HG02759 (cell line): ENCODE data around the gene PRR19.
A peak's percentile ranks its signal among the peaks of the same experiment; 100 is the strongest.

Source experiments
- ATAC-seq: cut with Tn5 transposase; IDR thresholded peaks from one replicate; pipeline ENCODE4 v1.9.1; 2021; ENCODE audit warnings: mild to moderate bottlenecking, moderate library complexity; ENCODE audit not compliant: unreplicated experiment

PRR19 gene

DNA sequence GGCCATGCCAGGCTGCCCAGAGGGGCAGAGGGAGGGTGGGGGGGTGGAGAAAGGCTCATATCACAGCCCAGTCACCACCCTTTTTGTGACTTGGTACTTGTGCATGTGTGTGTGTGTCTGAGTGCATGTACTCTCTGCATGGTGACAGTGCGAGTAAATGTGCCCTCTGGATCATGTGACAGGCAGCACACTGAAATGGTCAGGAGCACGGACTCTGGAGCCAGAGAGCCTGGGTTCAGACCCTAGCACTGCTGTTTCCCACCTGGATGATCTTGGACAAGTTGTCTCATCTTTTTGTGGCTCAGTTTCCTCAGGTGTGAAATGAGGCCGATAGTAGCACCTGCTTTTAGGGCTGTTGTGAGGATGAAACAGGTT lies 30.9 kb upstream of the PRR19 start:
- ATAC-seq: no peak

DNA sequence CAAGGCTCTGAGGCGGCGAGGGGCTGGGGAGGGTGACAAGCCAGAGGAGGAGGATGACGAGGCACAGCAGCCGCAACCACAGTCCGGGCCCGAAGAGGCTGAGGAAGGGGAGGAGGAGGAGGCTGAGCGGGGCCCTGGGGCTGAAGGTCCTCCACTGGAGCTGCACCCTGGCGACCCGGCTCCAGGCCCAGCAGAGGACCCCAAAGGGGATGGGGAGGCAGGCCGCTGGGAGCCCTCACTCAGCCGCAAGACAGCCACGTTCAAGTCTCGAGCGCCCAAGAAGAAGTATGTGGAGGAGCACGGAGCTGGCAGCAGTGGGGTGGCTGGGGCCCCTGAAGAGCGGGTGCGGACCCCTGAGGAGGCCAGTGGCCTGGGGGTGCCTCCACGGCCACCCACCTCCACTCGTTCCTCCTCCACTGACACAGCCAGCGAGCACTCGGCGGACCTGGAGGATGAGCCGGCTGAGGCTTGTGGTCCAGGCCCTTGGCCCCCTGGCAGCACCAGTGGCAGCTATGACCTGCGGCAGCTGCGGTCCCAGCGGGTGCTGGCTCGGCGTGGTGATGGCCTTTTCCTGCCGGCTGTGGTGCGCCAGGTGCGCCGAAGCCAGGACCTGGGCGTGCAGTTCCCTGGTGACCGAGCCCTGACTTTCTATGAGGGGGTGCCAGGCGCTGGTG lies 29.9 kb upstream of the PRR19 start:
- no peak for ATAC-seq

GRCh38 chr19:42272535-42272897 lies 29.4 kb upstream of the PRR19 start:
- no peak for ATAC-seq

DNA sequence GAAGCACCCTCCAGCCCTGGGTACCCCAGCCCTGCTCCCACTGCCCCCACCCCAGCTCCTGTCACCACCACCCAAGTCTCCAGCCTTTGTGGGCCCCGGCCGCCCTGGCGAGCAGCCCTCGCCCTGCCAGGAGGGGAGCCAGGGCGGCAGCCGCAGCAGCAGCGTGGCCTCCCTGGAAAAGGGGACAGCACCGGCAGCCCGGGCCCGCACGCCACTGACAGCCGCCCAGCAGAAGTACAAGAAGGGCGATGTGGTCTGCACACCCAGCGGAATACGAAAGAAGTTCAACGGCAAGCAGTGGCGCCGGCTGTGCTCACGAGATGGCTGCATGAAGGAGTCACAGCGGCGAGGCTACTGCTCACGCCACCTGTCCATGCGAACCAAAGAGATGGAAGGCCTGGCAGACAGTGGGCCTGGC lies 28.9 kb upstream of the PRR19 start:
- no peak for ATAC-seq

DNA sequence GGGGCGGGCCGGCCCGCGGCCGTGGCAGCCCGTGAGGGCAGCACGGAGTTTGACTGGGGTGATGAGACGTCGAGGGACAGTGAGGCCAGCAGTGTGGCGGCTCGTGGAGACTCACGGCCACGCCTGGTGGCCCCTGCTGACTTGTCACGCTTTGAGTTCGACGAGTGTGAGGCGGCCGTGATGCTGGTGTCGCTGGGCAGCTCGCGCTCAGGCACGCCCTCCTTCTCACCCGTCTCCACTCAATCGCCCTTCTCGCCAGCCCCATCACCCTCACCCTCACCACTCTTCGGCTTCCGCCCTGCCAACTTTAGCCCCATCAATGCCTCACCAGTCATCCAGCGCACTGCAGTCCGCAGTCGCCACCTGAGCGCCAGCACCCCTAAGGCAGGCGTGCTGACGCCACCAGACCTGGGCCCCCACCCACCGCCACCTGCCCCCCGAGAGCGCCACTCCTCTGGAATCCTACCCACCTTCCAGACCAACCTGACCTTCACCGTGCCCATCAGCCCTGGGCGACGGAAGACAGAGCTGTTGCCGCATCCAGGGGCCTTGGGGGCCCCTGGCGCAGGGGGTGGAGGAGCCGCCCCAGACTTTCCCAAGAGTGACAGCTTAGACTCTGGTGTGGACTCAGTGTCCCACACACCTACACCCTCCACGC lies 28.4 kb upstream of the PRR19 start:
- ATAC-seq: no peak

GRCh38 chr19:42274065-42274682 lies 27.8 kb upstream of the PRR19 start:
- no peak for ATAC-seq

DNA sequence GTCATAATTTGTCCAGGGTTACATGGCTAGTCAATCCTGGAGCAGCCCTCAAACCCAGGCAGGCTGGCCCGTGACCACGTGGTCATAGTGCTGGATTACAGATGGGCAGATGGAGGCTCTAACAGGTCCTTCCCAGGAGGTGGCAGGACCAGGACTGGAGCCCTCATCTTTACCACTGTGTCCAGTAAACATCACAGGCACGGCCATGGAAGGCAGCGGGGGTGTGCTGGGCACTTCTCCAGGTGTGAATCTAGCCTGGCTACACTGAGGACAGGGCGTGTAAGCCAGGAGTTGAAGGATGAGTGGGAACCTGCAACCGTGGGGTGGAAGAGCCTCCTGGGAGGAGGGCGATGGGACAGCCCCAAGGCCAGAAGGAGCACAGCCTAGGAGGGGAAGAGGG lies 26.8 kb upstream of the PRR19 start:
- no peak for ATAC-seq

DNA sequence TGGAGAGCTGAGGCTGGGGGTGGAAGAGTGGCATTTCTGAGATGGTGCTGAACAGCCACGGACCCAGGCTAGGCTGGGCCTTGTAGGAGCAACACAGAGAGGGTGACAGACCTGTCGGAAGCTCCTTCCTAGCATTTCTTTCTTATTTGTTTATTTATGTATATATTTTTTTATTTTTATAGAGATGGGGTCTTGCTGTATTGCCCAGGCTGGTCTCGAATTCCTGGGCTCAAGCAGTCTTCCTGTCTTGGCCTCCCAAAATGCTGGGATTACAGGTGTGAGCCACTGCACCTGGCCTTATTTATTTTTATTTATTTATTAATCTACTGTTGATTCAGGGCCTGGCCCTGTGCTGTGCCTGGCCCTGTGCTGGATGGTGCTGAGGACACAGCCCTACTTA lies 26.4 kb upstream of the PRR19 start:
- ATAC-seq: no peak

DNA sequence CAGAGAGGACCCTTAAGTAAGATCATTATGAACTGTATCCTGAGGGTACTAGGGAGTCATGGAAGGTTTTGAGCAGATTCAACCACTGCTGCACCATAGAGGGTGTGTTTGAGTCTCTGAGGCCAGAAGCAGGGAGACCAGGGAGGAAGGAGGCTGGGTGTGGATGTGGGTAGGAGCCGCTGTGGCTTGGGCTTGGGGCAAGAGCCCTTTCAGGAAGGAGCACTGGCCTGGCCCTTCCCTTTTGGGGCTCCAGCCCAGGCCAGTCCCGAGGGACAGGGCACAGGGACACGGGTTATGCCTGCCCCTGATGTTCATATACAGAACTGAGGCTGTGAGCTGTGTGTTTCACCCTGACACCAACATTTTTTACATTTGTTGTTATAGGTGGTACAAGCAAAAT lies 25.6 kb upstream of the PRR19 start:
- ATAC-seq: no peak

DNA sequence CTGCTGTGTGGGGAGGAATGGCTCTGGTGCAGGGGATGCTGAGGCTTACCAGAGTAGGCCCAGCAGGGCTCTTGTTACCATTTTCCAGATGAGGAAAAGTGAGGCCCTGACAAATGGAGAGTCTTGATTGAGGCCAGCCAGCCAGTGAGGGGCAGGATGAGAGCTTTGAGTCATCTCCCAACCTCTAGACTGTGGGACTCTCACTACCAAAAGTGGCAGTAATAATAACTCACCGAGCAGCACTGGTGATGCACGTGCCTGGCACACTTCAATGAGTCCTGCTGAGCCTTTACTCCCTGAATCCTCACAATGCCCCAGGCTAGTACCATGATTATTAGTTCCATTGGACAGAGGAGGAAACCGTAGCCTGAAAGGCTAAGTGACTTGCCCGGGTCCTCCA lies 25.1 kb upstream of the PRR19 start:
- ATAC-seq: no peak

GRCh38 chr19:42277821-42278451 lies 24.0 kb upstream of the PRR19 start:
- no peak for ATAC-seq

GRCh38 chr19:42278452-42279154 lies 23.3 kb upstream of the PRR19 start:
- no peak for ATAC-seq

DNA sequence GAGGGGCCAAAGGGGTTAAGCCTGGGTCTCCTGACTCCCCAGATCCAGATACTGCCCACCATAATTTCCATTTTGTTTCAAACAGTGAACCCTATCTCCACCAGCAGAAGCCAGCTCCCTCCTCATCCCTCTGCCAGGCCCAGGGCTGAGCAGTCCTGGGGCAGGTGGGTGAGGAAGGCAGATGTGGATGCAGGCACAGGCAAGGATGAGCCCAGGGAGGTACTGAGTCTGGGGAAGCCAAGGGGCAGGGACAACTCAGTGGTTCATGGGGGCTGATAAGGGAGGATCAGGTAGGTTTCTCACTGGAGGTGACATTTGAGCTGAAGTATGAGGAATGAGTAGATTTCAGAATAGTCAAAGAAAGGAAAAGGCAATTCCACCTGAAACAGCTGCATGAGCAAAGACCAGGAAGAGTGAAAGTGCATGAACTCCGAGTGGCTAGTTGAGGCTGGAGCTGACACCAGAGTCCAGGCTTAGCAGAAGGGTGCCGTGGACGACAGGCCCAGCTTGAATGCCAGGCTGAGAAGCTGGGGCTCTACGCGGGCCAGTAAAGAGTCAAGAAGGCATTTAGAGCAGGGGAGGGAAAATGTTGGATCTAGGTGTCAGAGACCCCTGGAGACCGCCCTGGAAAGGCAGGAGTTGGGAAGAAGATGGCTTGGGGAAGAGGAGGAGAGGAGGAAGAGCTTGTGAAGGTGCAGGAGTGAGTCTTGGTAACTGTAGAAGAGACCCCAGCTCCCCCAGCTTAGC lies 22.6 kb upstream of the PRR19 start:
- ATAC-seq: no peak

DNA sequence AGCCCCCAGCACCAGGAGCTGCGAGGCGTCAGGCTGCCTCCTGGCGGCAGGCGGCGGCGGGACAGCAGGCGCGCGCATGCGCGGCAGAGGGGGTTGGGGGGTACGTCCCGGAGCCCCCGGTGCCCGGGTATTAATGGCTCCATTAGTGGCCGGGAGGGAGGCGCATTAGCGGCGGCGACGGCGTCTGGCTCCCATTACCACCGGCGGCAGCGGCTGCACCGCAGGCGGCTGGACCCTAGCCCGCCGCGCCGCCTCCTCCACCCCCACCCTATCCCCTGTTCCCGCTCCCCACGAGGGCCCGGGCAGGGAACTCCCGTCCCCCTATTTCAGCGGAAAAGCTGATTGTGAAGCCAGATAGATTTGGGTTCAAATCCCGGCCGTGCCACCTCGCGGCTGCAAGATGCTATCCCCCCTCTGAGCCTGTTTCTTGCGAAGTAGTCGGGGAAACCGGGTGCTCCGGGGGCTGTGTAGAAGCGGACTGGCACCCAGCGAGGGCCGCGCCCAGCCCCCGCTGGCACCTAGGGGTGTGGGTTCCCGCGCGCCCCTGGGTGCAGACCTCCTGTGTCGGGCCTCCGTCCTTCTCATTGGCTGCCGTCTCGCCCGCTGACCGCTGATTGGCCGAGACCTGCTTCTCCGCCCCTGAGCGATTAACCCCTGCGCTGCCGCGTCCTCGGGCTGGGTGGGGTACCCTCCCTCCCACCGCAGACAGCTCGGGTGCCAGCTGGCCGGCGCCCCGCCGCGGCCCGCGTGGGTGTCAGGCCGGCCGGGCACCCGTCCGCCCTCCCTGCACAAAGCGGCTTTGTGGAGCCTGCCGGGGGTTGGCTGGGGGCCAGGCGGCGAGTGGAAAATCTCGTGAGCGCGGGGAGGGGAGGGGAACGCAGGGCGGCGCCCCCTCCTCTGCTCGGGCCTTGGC lies 21.8 kb upstream of the PRR19 start:
- peak; percentile 35 for ATAC-seq

DNA sequence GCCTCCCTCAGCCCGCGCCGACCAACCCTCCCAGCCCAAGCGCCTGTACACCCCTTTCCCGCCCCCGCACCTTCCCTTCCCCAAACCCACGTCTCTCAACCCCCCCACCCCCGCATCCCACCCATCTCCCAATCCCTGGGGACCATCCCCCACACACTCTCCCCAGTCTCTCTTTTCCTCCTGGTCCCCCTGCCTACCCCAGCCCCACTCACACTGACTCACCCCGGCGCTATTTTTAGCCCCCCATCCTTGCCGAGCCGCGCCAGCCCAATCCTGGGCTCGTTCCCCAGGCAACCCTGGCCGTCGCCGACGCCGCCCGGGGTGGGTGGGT lies 21.2 kb upstream of the PRR19 start:
- no peak for ATAC-seq

DNA sequence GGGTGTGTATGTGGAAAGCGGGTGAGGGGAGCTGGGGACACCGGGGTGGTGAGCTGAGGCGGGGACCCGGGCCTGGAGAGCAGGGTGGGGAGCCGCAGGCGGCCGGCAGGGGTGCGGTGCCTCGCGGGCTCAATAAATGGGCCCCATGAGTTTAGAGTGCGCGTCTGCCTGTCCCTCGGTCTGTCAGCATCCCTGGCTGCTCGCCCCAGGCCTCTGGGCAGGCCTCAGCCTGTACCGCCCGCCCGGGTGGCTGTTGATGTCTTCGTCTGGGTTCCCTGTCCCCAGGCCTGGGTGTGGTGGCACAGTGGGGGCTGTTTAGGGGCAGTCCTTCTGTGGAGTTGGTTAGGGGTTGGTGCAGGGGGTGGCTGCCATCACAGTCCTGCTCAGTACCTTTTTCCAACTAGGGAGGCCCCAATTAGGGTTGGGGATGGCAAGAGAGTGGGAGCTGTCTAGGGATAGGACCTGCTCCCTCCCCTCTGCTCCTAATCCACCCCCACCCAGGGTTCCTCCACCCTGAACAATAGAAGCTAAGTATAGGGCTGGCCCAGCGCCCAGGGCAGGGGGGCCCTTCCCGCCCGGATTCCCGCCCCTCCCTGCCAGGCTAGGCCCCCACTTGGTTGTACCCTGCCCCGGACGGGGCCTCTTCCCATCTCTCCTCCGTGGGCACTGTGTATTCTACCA lies 20.6 kb upstream of the PRR19 start:
- no peak for ATAC-seq

GRCh38 chr19:42281827-42282762 lies 19.8 kb upstream of the PRR19 start:
- no peak for ATAC-seq

DNA sequence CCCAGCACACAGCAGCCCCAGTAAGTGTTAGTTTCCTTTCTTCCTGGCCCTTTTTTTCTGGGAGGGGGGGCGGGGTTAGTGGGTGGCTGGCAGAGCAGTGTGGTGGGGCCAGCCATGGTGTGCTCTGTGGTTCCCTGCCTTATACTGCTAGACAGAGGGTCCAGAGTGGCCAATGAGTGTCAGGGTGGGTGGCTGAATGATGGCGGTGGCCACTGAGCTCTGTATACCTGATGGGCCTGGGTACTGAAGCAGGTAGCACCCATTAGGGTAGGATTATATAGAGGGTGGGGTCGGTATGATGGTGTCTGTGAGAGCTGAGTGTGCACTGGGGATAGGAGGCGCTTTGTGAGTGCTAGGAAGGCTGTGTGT lies 19.1 kb upstream of the PRR19 start:
- no peak for ATAC-seq
